Neural cell (in vitro differentiated cells): Measurements from ENCODE around the gene AFF3.
A peak's percentile ranks its signal among the peaks of the same experiment; 100 is the strongest.

ENCODE experiments used
- EZH2 ChIP-seq: fragments of 200-600, 300-800 bp; shearing (Covaris generic), sonication (generic); IDR thresholded peaks from 2 replicates; pipeline ENCODE4 v1.6.1; 2014; ENCODE audit warnings: antibody characterized with exemption, low read length, borderline replicate concordance, mild to moderate bottlenecking; ENCODE audit not compliant: insufficient read depth, poor library complexity, severe bottlenecking
- POLR2AphosphoS5 ChIP-seq: IDR thresholded peaks from 2 replicates; pipeline ENCODE4 v1.6.1; 2012
- RAD21 ChIP-seq: fragments of 450-650 bp; conservative IDR thresholded peaks from 2 replicates; pipeline ENCODE4 v1.6.1; 2014; ENCODE audit warnings: antibody characterized with exemption, mild to moderate bottlenecking, moderate library complexity
- SMC3 ChIP-seq: fragments of 450-650 bp; conservative IDR thresholded peaks from 2 replicates; pipeline ENCODE4 v1.6.1; 2014; ENCODE audit warnings: antibody characterized with exemption, mild to moderate bottlenecking, moderate library complexity; ENCODE audit not compliant: poor library complexity
- TAF1 ChIP-seq: IDR thresholded peaks from 2 replicates; pipeline ENCODE4 v1.6.1; 2012; ENCODE audit warnings: low read depth
- TF ChIP-seq, protein P1 (sequence below): fragments of 450-650 bp; IDR thresholded peaks from 2 replicates; pipeline ENCODE4 v1.5.1; 2014; ENCODE audit warnings: antibody characterized with exemption, mild to moderate bottlenecking, moderate library complexity; ENCODE audit not compliant: poor library complexity, severe bottlenecking

DNA sequence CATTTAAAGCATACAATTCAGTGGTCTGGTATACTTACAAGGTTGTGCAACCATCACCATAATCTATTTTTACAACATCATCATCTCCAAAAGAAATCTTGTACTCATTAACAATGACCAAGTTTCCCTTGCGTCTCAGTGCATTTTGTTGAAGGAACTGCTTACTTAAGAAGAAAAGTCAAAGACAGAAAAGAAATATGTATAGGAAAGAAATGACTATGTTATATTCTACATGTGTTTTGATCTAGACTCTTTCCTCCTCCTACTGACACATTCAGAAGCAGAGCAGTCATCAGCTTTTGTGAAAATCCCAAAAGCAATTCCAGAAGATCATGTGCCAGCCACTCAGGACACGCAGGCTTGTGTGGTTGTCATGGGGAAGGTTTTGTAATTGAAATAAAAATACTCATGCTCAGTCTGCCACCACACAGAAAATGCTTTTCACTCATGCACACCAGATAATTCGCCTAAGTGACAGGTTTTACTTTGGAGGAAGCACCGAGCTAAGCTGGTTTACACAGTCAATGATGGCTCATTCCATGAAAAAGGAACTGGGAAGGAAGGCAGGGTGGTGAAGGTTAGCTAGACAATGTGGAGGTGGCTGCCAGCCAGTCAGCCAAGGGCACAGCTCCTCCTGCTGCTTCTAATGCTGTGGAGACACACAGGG, 494.1 kb downstream of the AFF3 start:
- TF ChIP-seq, protein P1, sequence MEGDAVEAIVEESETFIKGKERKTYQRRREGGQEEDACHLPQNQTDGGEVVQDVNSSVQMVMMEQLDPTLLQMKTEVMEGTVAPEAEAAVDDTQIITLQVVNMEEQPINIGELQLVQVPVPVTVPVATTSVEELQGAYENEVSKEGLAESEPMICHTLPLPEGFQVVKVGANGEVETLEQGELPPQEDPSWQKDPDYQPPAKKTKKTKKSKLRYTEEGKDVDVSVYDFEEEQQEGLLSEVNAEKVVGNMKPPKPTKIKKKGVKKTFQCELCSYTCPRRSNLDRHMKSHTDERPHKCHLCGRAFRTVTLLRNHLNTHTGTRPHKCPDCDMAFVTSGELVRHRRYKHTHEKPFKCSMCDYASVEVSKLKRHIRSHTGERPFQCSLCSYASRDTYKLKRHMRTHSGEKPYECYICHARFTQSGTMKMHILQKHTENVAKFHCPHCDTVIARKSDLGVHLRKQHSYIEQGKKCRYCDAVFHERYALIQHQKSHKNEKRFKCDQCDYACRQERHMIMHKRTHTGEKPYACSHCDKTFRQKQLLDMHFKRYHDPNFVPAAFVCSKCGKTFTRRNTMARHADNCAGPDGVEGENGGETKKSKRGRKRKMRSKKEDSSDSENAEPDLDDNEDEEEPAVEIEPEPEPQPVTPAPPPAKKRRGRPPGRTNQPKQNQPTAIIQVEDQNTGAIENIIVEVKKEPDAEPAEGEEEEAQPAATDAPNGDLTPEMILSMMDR = peak; percentile 55
- peak; percentile 50 for TF ChIP-seq SMC3
- peak; percentile 58 for TF ChIP-seq RAD21
- TF ChIP-seq EZH2 = no peak
- TF ChIP-seq TAF1 = no peak
- TF ChIP-seq POLR2AphosphoS5 = peak; percentile 73
